HEK293 (cell line): ENCODE data around the gene KATNAL2.
"Not testable (repeated sequence)": the region's sequence is repeated elsewhere in the genome, so short reads cannot be mapped to it uniquely, and the experiment has no call there.

Experiments
- ATF2 ChIP-seq: fragments of 450-650 bp; formaldehyde crosslinking; IDR thresholded peaks from 2 replicates; pipeline ENCODE4 v1.5.1; 2016; ENCODE audit warnings: missing biosample characterization, missing genetic modification characterization, low read depth
- CTCF ChIP-seq: fragments of 450-650 bp; formaldehyde crosslinking; IDR thresholded peaks from 2 replicates; pipeline ENCODE4 v1.5.1; 2016; ENCODE audit warnings: missing biosample characterization, missing genetic modification characterization
- SALL2 ChIP-seq: fragments of 450-650 bp; formaldehyde crosslinking; IDR thresholded peaks from 2 replicates; pipeline ENCODE4 v1.5.0; 2017; ENCODE audit warnings: missing biosample characterization, mild to moderate bottlenecking, missing genetic modification characterization, borderline replicate concordance
- ZEB2 ChIP-seq: fragments of 450-650 bp; formaldehyde crosslinking; IDR thresholded peaks from 2 replicates; pipeline ENCODE4 v1.5.1; 2016; ENCODE audit warnings: missing biosample characterization, missing genetic modification characterization
- ZNF280D ChIP-seq: fragments of 450-650 bp; formaldehyde crosslinking; IDR thresholded peaks from 2 replicates; pipeline ENCODE4 v1.5.1; 2016; ENCODE audit warnings: missing biosample characterization, missing genetic modification characterization
- ZNF423 ChIP-seq: fragments of 450-650 bp; formaldehyde crosslinking; IDR thresholded peaks from 2 replicates; pipeline ENCODE4 v1.5.1; 2016; ENCODE audit warnings: missing biosample characterization, missing genetic modification characterization

GRCh38 chr18:47034591-47034990 lies 117.2 kb downstream of the KATNAL2 start:
- TF ChIP-seq ATF2 (tag by site-specific recombination); CTCF (tag by site-specific recombination); ZNF280D (tag by site-specific recombination); SALL2; ZNF423 (tag by site-specific recombination); ZEB2: not testable (repeated sequence)
